HG03039 (cell line): ENCODE measurements around the gene MAGI3.
"Not testable (repeated sequence)": the region's sequence is repeated elsewhere in the genome, so short reads cannot be mapped to it uniquely, and the experiment has no call there.

Experiments used
- ATAC-seq: cut with Tn5 transposase; IDR thresholded peaks from one replicate; pipeline ENCODE4 v1.9.1; 2021; ENCODE audit warnings: mild to moderate bottlenecking, moderate library complexity; ENCODE audit not compliant: unreplicated experiment

The MAGI3 gene

GRCh38 chr1:113684153-113684541 lies 293.8 kb downstream of the MAGI3 start:
- ATAC-seq, result no peak

- ATAC-seq, result no peak
Measured at GRCh38 chr1:113686891-113687618, 296.7 kb downstream of the MAGI3 start.

- ATAC-seq, result no peak
Measured at GRCh38 chr1:113691184-113691583, 300.9 kb downstream of the MAGI3 start.

GRCh38 chr1:113692342-113692741 lies 302.0 kb downstream of the MAGI3 start:
- ATAC-seq, result no peak

- ATAC-seq, result no peak
Measured at GRCh38 chr1:113692824-113693431, 302.6 kb downstream of the MAGI3 start.

GRCh38 chr1:113694910-113695309 lies 304.6 kb downstream of the MAGI3 start:
- ATAC-seq, result no peak

GRCh38 chr1:113701429-113701828 lies 311.1 kb downstream of the MAGI3 start:
- ATAC-seq, result no peak

GRCh38 chr1:113714606-113715269 lies 324.4 kb downstream of the MAGI3 start:
- ATAC-seq, result no peak

- ATAC-seq, result not testable (repeated sequence)
Measured at GRCh38 chr1:113717506-113717905, 327.2 kb downstream of the MAGI3 start.

GRCh38 chr1:113718621-113719020 lies 328.3 kb downstream of the MAGI3 start:
- not testable (repeated sequence) for ATAC-seq

GRCh38 chr1:113721010-113721409 lies 330.7 kb downstream of the MAGI3 start:
- no peak for ATAC-seq

- no peak for ATAC-seq
Measured at GRCh38 chr1:113732802-113733201, 342.5 kb downstream of the MAGI3 start.

GRCh38 chr1:113734357-113735055 lies 344.2 kb downstream of the MAGI3 start:
- no peak for ATAC-seq
